Neural crest cell (in vitro differentiated cells): ENCODE results near the gene INS. TPM values are rescaled to one million over a fixed set of nuclear protein-coding genes. Genes with fewer than 3 reads are reported as not detected.

Experiments used
- DNase-seq: peaks from one replicate; pipeline ENCODE4 v3.0.0; 2021; ENCODE audit warnings: low read depth, mixed read lengths, low spot score
- H3K27ac Mint-ChIP-seq: one replicate; pipeline ENCODE4 v1.8.0; 2021; ENCODE audit warnings: mild to moderate bottlenecking, mixed read lengths; ENCODE audit not compliant: unreplicated experiment
- H3K27me3 Mint-ChIP-seq: 2 replicates; pipeline ENCODE4 v1.8.0; 2021; ENCODE audit warnings: low read depth, mild to moderate bottlenecking, mixed read lengths
- H3K36me3 Mint-ChIP-seq: 2 replicates; pipeline ENCODE4 v1.8.0; 2021; ENCODE audit warnings: low read depth, mild to moderate bottlenecking, mixed read lengths
- H3K4me1 Mint-ChIP-seq: 2 replicates; pipeline ENCODE4 v1.8.0; 2021; ENCODE audit warnings: mixed read lengths
- H3K4me3 Mint-ChIP-seq: one replicate; pipeline ENCODE4 v1.8.0; 2021; ENCODE audit warnings: mild to moderate bottlenecking, mixed read lengths
- H3K9me3 Mint-ChIP-seq: 2 replicates; pipeline ENCODE4 v1.8.0; 2021; ENCODE audit warnings: mixed read lengths
- CTCF ChIP-seq: fragments of 200-600 bp; sonication (generic); conservative IDR thresholded peaks from 2 replicates; pipeline ENCODE4 v1.5.0; 2021; ENCODE audit warnings: antibody characterized with exemption, mild to moderate bottlenecking
- total RNA-seq: library from RNA; stranded (reverse); gene quantifications from 2 replicates; pipeline ENCODE4 v1.2.1, GENCODE V29; 2021

Gene INS
- total RNA-seq, 1 donor from 2014 or later: not detected

GRCh38 chr11:2171591-2172003, 10.6 kb upstream of the INS start, which contains the start of gene TH:
Gene TH, minus strand, starts transcription at chr11:2171815. Its CDS starts 29 bp downstream, at chr11:2171786.
- Mint-ChIP-seq H3K36me3 (no peaks in the 10 kb centered on the region), H3K4me3 (no peak within 1 kb of the TSS), H3K4me1 (peaks cover 3% of the 10 kb centered on the region), H3K27me3 (no peaks in the 10 kb centered on the region), H3K27ac (no peak within 1 kb of the TSS), H3K9me3 (no peaks in the 10 kb centered on the region)
- no peak for DNase-seq
- no peak for TF ChIP-seq CTCF

- no peaks in the 10 kb centered on the region for H3K27me3 Mint-ChIP-seq
These were observed 8.9 kb upstream of the INS start for GRCh38 chr11:2169626-2170570.

DNA sequence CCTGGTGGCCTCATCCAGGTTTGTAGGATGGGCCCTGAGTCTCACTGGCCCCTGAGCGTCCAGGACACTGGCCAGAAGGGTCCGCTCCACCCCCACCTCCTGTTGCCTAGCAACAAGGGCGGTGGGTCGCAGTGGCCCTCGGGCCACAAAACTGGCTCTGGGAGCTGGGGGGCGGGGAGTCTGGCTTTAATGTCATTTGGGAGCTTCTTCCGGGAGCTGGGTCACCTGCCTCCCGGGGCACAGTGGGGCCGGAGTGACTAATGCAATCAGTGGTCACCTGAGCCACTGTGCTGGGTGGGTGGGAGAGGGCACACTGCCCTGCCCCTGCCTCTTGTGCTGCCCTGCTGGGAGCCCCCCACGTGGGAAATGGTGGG, 8.0 kb upstream of the INS start:
- Mint-ChIP-seq H3K27me3 (no peaks in the 10 kb centered on the region), H3K4me1 (peaks cover 3% of the 10 kb centered on the region), H3K27ac (no peak overlapping the region), H3K9me3 (no peaks in the 10 kb centered on the region), H3K4me3 (no peak overlapping the region), H3K36me3 (no peaks in the 10 kb centered on the region)
- TF ChIP-seq CTCF: no peak
- DNase-seq: no peak

More at GRCh38 chr11:2169626-2170570, 8.9 kb upstream of the INS start:
- no peaks in the 10 kb centered on the region for H3K9me3 Mint-ChIP-seq
- no peak for TF ChIP-seq CTCF
- no peak overlapping the region for H3K4me3 Mint-ChIP-seq
- H3K36me3 Mint-ChIP-seq: no peaks in the 10 kb centered on the region
- H3K27ac Mint-ChIP-seq: no peak overlapping the region
- peaks cover 3% of the 10 kb centered on the region for H3K4me1 Mint-ChIP-seq
- DNase-seq: no peak

- no peak for DNase-seq
- H3K27me3 Mint-ChIP-seq: no peaks in the 10 kb centered on the region
- H3K4me1 Mint-ChIP-seq: peaks cover 3% of the 10 kb centered on the region
- H3K36me3 Mint-ChIP-seq: no peaks in the 10 kb centered on the region
- H3K27ac Mint-ChIP-seq: no peak overlapping the region
- no peak for TF ChIP-seq CTCF
- no peak overlapping the region for H3K4me3 Mint-ChIP-seq
- no peaks in the 10 kb centered on the region for H3K9me3 Mint-ChIP-seq
These were observed 7.4 kb upstream of the INS start for GRCh38 chr11:2168286-2169004.

GRCh38 chr11:2167141-2168045, 6.4 kb upstream of the INS start:
- H3K27ac Mint-ChIP-seq: no peak overlapping the region
- no peak for TF ChIP-seq CTCF

More at GRCh38 chr11:2167141-2168045, 6.4 kb upstream of the INS start:
- Mint-ChIP-seq H3K36me3 (no peaks in the 10 kb centered on the region), H3K4me3 (no peak overlapping the region), H3K4me1 (peaks cover 3% of the 10 kb centered on the region), H3K27me3 (no peaks in the 10 kb centered on the region), H3K9me3 (no peaks in the 10 kb centered on the region)
- DNase-seq: no peak
